Right lung (tissue), 5 donors: ENCODE results near the gene TGIF2. TPM values are rescaled to one million over a fixed set of nuclear protein-coding genes. Genes with fewer than 3 reads are reported as not detected.

Experiments
- polyA plus RNA-seq, 5 donors: library from polyadenylated mRNA; unstranded; fragments of 120-200 nt; gene quantifications; one replicate each; pipeline versions ENCODE4 v1.2.1 to v1.2.3, GENCODE V29; 2013; ENCODE audit warnings: inconsistent platforms in 1 of 5, low replicate concordance in 1 of 5; ENCODE audit not compliant: insufficient read length in 5 of 5, insufficient read depth in 1 of 5

Gene TGIF2
- polyA plus RNA-seq, 5 donors: 36.8 to 45.8 (median 44.1) TPM

Other genes with a start within 250 kb of the TGIF2 start
- 100 to 1,000 TPM; 177 to 391 (median 226) TPM for gene MYL9, start 32.1 kb upstream of the TGIF2 start, polyA plus RNA-seq
- gene RAB5IF, start 32.2 kb downstream of the TGIF2 start, polyA plus RNA-seq: 10 to 100 TPM; 38.7 to 65.5 (median 46.7) TPM
- gene SLA2, start 72.6 kb downstream of the TGIF2 start, polyA plus RNA-seq: 1 to 10 TPM in 4 of 5 donors, under 1 TPM in 1; 0.83 to 1.3 (median 1.2) TPM
- 10 to 100 TPM; 26.3 to 39.8 (median 33.6) TPM for gene NDRG3, start 172.5 kb downstream of the TGIF2 start, polyA plus RNA-seq
- gene DSN1, start 200.2 kb downstream of the TGIF2 start, polyA plus RNA-seq: 10 to 100 TPM; 16.3 to 27.4 (median 21.1) TPM